DND-41 (cell line): ENCODE data around the gene PITX3.

Experiments
- CTCF ChIP-seq: IDR thresholded peaks from 2 replicates; pipeline ENCODE4 v1.5.1; 2012; ENCODE audit warnings: borderline replicate concordance, low read length, moderate library complexity, mild to moderate bottlenecking; ENCODE audit not compliant: poor library complexity, severe bottlenecking; ENCODE audit errors: extremely low read depth
- EZH2 ChIP-seq: IDR thresholded peaks from 3 replicates; pipeline ENCODE4 v1.6.1; 2012; ENCODE audit warnings: borderline replicate concordance, low read depth, mild to moderate bottlenecking, moderate library complexity, low read length, inconsistent platforms; ENCODE audit not compliant: severe bottlenecking

GRCh38 chr10:102262744-102263370 is 21.5 kb upstream of the PITX3 start:
- TF ChIP-seq EZH2, result no peak
- TF ChIP-seq CTCF, result no peak
